ENCODE results near the gene CDC25A.

DNA sequence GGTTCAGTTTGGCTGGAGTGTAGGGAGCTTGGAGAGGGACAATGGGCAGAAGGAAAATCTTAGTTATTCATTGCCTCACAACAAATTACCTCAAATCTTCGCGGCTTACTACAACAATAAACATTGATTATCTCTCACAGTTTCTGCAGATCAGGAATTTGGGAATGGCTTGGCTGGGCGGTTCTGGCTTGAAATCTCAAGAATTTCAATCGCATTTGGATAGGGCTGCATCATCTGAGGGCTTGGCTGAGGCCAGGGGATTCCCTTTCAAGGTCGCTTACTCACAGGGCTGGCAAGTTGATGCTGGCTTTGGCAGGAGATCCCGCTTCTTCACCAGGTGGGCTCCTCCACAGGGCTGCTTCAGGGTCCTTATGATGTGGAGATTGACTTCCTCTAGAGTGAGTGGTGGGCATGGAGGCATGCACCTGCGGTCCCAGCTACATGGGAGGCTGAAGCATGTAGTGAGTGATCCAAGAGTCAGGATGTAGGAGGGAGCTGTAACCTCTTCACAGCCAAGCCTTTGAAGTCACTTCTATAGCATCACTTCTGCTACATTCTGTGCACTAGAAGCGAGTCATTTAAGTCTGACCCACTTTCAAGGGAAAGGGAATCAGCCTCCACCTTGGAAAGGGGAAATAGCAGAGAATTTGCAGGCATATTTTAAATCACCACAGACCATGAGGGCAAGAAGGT lies 63.1 kb downstream of the CDC25A start:
- TF ChIP-seq, protein P1, sequence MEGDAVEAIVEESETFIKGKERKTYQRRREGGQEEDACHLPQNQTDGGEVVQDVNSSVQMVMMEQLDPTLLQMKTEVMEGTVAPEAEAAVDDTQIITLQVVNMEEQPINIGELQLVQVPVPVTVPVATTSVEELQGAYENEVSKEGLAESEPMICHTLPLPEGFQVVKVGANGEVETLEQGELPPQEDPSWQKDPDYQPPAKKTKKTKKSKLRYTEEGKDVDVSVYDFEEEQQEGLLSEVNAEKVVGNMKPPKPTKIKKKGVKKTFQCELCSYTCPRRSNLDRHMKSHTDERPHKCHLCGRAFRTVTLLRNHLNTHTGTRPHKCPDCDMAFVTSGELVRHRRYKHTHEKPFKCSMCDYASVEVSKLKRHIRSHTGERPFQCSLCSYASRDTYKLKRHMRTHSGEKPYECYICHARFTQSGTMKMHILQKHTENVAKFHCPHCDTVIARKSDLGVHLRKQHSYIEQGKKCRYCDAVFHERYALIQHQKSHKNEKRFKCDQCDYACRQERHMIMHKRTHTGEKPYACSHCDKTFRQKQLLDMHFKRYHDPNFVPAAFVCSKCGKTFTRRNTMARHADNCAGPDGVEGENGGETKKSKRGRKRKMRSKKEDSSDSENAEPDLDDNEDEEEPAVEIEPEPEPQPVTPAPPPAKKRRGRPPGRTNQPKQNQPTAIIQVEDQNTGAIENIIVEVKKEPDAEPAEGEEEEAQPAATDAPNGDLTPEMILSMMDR (IDR thresholded peaks at IDR 0.05): no peak
- TF ChIP-seq EZH2 (IDR thresholded peaks at IDR 0.05): no peak

All from neural progenitor cell (in vitro differentiated cells).